GM06990 (cell line): Measurements from ENCODE around the gene LZTR1.
"Not testable (repeated sequence)": the region's sequence is repeated elsewhere in the genome, so short reads cannot be mapped to it uniquely, and the experiment has no call there.

Experiments used
- DNase-seq: peaks from one replicate; pipeline ENCODE4 v3.0.0-alpha.2; 2011; ENCODE audit not compliant: insufficient read length; ENCODE audit errors: extremely low read depth
- H3K27me3 ChIP-seq: replicated peaks from 2 replicates; pipeline ENCODE4 v1.6.0; 2011; ENCODE audit warnings: low read length; ENCODE audit not compliant: control insufficient read depth, insufficient read depth
- H3K36me3 ChIP-seq: 2 replicates; pipeline ENCODE4 v1.5.1; 2011; ENCODE audit warnings: low read length; ENCODE audit not compliant: control insufficient read depth, insufficient read depth
- H3K4me3 ChIP-seq: replicated peaks from 2 replicates; pipeline ENCODE4 v1.5.1; 2011; ENCODE audit warnings: low read depth, mild to moderate bottlenecking, control low read depth, low read length
- CTCF ChIP-seq: IDR thresholded peaks from 2 replicates; pipeline ENCODE4 v1.5.1; 2011; ENCODE audit warnings: low read length, control low read depth, mild to moderate bottlenecking, inconsistent platforms; ENCODE audit not compliant: insufficient read depth, poor library complexity, severe bottlenecking

LZTR1 gene

GRCh38 chr22:21032037-21032867 lies 50.2 kb downstream of the LZTR1 start, which contains the start of gene SLC7A4:
Gene SLC7A4, minus strand, starts transcription at chr22:21032561. Its CDS starts 749 bp downstream, at chr22:21031812.
- Histone ChIP-seq H3K36me3 (no peaks in the 10 kb centered on the region), H3K4me3 (no peak within 1 kb of the TSS), H3K27me3 (no peaks in the 10 kb centered on the region; the same call in 1 of the 2 replicates)
- no peak for DNase-seq
- no peak for TF ChIP-seq CTCF

- no peak for TF ChIP-seq CTCF
- H3K4me3 ChIP-seq: no peak overlapping the region
These were observed 51.0 kb downstream of the LZTR1 start for GRCh38 chr22:21032868-21033688.

GRCh38 chr22:21033895-21034294 lies 51.8 kb downstream of the LZTR1 start:
- no peak for DNase-seq
- TF ChIP-seq CTCF: no peak
- H3K27me3 ChIP-seq: no peaks in the 10 kb centered on the region; the same call in 1 of the 2 replicates
- no peaks in the 10 kb centered on the region for H3K36me3 ChIP-seq
- H3K4me3 ChIP-seq: no peak overlapping the region

More at GRCh38 chr22:21032868-21033688, 51.0 kb downstream of the LZTR1 start:
- Histone ChIP-seq H3K27me3 (no peaks in the 10 kb centered on the region; the same call in 1 of the 2 replicates), H3K36me3 (no peaks in the 10 kb centered on the region)
- no peak for DNase-seq

GRCh38 chr22:21034989-21035388 lies 52.9 kb downstream of the LZTR1 start:
- Histone ChIP-seq H3K36me3 (no peaks in the 10 kb centered on the region), H3K27me3 (no peaks in the 10 kb centered on the region; the same call in 1 of the 2 replicates), H3K4me3 (no peak overlapping the region)
- DNase-seq: no peak
- TF ChIP-seq CTCF: no peak

GRCh38 chr22:21038405-21038804 lies 56.3 kb downstream of the LZTR1 start:
- Histone ChIP-seq H3K36me3 (no peaks in the 10 kb centered on the region), H3K27me3 (no peaks in the 10 kb centered on the region), H3K4me3 (no peak overlapping the region)
- no peak for DNase-seq
- TF ChIP-seq CTCF: no peak

- H3K27me3 ChIP-seq, H3K4me3 ChIP-seq, H3K36me3 ChIP-seq, DNase-seq: not testable (repeated sequence)
These were observed 57.1 kb downstream of the LZTR1 start for GRCh38 chr22:21039158-21039557.
